Measurements from ENCODE around the gene RTKN2.

Gene RTKN2

DNA sequence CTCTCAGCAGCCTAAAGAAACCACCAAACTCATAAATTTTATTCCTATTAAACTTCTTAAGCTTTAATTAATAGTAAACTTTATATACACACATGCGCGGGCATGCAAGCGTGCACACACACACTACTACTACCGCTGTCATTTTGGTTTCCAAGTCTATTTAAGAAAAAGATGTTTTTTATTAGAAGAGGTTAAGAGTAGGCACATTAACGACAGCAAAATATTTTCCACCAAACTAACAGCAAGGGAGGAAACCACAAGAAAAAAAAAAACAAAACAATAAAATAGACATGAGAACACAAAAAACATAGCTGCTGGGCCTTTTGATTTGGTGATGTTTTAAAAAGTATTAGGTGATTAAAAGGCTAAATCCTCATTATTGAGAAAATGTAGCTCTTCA is 28.6 kb downstream of the RTKN2 start:
- in situ Hi-C loops (cut with MboI; ENCODE audit: low sequenced_read_pairs, unreplicated experiment), result loop anchor here (10.0 kb wide), 2 partner anchors 195 to 345 kb away; no protein-coding TSS in a partner anchor
- no peak for TF ChIP-seq CTCF (IDR thresholded peaks at IDR 0.05; ENCODE audit: borderline replicate concordance, control extremely low read depth, extremely low read depth, insufficient read depth, missing control alignments)
- no peak for DNase-seq (ENCODE audit: low spot score)

GRCh38 chr10:62238880-62239279 is 29.8 kb downstream of the RTKN2 start:
- DNase-seq (ENCODE audit: low spot score), result no peak
- no peak for TF ChIP-seq CTCF (IDR thresholded peaks at IDR 0.05; ENCODE audit: borderline replicate concordance, control extremely low read depth, extremely low read depth, insufficient read depth, missing control alignments)
- in situ Hi-C loops (cut with MboI; ENCODE audit: low sequenced_read_pairs, unreplicated experiment), result no loop called here

DNA sequence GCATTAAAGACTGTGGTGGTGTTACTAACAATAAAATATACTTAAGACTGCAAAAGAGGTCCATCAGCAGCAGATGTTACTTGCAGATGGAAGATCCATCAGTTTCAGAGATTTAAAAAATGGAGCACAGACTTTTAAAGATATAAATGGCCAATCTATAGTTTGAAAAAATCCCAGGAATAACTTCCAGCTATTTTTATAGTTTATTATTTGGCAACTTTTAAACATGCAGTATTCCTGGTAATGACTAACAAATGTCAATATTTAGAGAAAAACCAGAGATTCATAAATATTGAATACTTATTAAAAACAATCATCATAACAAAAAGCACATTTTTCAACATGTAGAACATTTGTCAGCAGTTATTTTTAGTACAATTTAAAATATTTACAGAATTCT is 30.7 kb downstream of the RTKN2 start:
- DNase-seq (ENCODE audit: low spot score), result no peak
- in situ Hi-C loops (cut with MboI; ENCODE audit: low sequenced_read_pairs, unreplicated experiment), result no loop called here
- no peak for TF ChIP-seq CTCF (IDR thresholded peaks at IDR 0.05; ENCODE audit: borderline replicate concordance, control extremely low read depth, extremely low read depth, insufficient read depth, missing control alignments)

DNA sequence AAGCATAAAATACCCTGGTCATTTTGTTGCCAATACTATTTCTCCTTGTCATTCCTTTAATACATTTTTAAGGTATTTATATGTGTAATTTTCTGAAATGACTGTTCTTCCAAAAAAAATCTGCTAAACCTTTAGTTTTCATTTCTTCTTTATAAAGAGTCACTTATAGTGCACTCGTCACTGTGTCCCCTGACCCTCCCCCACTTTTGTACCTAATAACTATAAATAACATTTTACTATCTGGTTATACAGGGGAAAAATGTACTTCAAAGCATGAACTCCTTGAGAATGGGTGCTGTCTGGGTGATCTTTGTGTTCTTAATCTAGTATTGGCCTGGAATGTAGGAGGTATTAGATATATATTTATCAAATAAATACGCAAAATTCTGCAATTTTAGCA is 31.1 kb downstream of the RTKN2 start:
- no peak for TF ChIP-seq CTCF (IDR thresholded peaks at IDR 0.05; ENCODE audit: borderline replicate concordance, control extremely low read depth, extremely low read depth, insufficient read depth, missing control alignments)
- DNase-seq (ENCODE audit: low spot score), result no peak
- in situ Hi-C loops (cut with MboI; ENCODE audit: low sequenced_read_pairs, unreplicated experiment), result no loop called here

DNA sequence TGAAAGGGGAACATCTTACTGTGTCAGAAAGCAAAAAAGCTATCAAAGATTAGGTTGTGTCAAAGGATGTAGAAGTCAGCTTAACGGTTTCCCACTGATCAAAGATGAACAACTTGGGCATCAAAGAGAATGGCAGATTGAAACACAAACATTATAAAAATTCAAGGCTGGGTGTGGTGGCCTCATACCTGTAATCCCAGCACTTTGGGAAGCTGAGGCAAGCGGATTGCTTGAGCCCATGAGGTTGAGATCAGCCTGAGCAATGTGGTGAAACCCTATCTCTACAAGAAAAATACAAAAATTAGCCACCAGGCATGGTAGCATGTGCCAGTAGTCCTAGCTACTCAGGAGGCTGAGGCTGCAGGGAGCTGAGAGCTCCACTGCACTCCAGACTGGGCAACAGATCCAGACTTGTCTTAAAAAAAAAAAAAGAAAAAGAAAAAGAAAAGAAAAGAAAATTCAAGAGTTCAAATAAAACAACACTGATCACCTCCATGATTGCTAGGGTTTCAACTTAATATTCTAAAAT is 34.5 kb downstream of the RTKN2 start:
- in situ Hi-C loops (cut with MboI; ENCODE audit: low sequenced_read_pairs, unreplicated experiment), result no loop called here
- TF ChIP-seq CTCF (IDR thresholded peaks at IDR 0.05; ENCODE audit: borderline replicate concordance, control extremely low read depth, extremely low read depth, insufficient read depth, missing control alignments), result no peak
- DNase-seq (ENCODE audit: low spot score), result no peak

DNA sequence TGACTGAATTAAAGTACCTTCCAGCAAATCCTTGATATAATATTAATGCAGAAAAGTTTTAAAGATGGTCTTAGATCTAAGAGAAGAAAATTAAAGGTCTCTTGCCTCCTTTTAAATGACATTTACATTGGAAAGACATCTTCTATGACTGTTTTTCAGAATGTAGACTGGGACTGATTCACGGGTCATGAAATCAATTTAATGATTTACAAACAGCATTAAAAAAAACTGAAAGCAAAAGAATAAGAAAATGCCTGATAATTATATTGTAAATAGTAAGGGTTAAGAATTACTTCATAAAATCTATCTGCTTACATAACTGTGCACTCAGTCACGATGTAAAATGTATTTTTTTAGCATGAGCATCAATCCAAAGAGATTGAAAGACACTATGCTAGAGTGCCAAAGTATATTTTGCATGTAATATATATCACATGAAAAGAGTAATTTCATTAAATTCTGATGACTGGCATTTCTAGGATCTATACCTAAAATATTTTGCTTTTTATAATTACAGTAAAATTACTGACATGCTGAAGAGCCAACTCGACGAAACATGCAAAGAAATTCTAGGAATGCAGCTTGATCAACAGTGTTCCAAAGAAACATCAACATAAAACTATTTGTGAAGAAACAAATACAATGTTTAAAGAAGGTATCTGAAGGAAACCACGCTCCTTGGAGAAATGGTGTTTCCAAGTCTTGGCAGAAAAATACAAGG is 35.1 kb downstream of the RTKN2 start:
- in situ Hi-C loops (cut with MboI; ENCODE audit: low sequenced_read_pairs, unreplicated experiment), result no loop called here
- no peak for DNase-seq (ENCODE audit: low spot score)
- TF ChIP-seq CTCF (IDR thresholded peaks at IDR 0.05; ENCODE audit: borderline replicate concordance, control extremely low read depth, extremely low read depth, insufficient read depth, missing control alignments), result no peak
